Measurements from ENCODE around the gene KLF11.

- TF ChIP-seq EHMT2 (IDR thresholded peaks at IDR 0.05; ENCODE audit: low read depth) (no peak), ESRRA (IDR thresholded peaks at IDR 0.05; ENCODE audit: borderline replicate concordance, low read length) (no peak), CTCF (IDR thresholded peaks at IDR 0.05) (no peak), POLR2A (IDR thresholded peaks at IDR 0.05; ENCODE audit: low read length) (no peak), HMGXB4 (CRISPR knock-in tag; IDR thresholded peaks at IDR 0.05; ENCODE audit: borderline replicate concordance) (no peak), REST (IDR thresholded peaks at IDR 0.05) (no peak), ELK1 (IDR thresholded peaks at IDR 0.05; ENCODE audit: low read depth, low read length) (no peak)
Measured at GRCh38 chr2:10008809-10009176, 34.6 kb upstream of the KLF11 start.
